ENCODE data around the gene LYZ. TPM values are rescaled to one million over a fixed set of nuclear protein-coding genes. Genes with fewer than 3 reads are reported as not detected.

Gene LYZ
- total and polyA plus RNA-seq, 2 donors (not counting 1 experiment from before 2014, with no cell fraction given), result 0.17 TPM; not detected in 1

DNA sequence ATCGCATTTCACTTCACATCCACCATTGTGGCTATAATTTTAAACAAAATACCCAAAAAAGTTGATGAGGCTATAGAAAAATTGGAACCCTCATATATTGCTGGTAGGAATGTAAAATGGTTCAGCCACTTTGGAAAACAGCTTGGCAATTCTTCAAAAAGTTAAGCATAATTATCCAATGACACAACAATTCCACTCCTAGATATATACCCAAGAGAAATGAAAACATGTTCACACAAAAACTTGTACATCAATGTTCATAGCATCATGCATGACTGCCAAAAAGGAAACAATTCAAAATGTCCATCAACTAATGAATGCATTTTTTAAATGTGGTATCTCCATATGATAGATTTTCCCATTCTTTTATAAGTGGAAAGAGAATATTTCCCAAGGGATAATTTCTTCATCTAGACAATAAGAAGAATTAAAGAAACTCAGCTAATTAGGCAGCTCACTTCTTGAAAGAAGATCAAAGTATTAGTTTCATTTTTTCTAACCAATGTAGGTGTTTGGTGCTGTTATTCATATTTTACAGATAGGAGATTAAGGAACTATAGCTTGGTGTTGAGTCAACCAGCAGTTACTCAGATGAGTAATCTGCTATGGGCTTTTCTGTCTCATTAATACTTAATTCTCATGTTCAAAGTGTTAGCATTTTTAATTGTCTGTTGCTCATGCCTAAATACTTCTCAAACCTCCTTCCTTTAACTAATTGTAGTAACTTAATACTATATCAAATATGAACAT, 44.2 kb downstream of the LYZ start:
- H3K4me2 ChIP-seq (ENCODE audit: extremely low read depth, insufficient read depth, low read length), result no peak overlapping the region
- H3K36me3 ChIP-seq (ENCODE audit: control insufficient read depth, insufficient read depth, low read length), result no peaks in the 10 kb centered on the region
- no peaks in the 10 kb centered on the region for H3K79me2 ChIP-seq (ENCODE audit: control insufficient read depth, insufficient read depth, low read length)
- H2AFZ ChIP-seq (ENCODE audit: low read length), result no peak overlapping the region
- H4K20me1 ChIP-seq (ENCODE audit: control insufficient read depth, extremely low read depth, insufficient read depth, low read length), result no peaks in the 10 kb centered on the region
- TF ChIP-seq, protein P1, sequence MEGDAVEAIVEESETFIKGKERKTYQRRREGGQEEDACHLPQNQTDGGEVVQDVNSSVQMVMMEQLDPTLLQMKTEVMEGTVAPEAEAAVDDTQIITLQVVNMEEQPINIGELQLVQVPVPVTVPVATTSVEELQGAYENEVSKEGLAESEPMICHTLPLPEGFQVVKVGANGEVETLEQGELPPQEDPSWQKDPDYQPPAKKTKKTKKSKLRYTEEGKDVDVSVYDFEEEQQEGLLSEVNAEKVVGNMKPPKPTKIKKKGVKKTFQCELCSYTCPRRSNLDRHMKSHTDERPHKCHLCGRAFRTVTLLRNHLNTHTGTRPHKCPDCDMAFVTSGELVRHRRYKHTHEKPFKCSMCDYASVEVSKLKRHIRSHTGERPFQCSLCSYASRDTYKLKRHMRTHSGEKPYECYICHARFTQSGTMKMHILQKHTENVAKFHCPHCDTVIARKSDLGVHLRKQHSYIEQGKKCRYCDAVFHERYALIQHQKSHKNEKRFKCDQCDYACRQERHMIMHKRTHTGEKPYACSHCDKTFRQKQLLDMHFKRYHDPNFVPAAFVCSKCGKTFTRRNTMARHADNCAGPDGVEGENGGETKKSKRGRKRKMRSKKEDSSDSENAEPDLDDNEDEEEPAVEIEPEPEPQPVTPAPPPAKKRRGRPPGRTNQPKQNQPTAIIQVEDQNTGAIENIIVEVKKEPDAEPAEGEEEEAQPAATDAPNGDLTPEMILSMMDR (conservative IDR thresholded peaks at IDR 0.05 in 1 of 2, IDR thresholded peaks at IDR 0.05 in 1 of 2; ENCODE audit: low read depth in 1 of 2, low read length in 2 of 2), result no peak
- no peak for TF ChIP-seq EZH2 (IDR thresholded peaks at IDR 0.05; ENCODE audit: low read length, missing control alignments)
- H3K4me1 ChIP-seq (ENCODE audit: control insufficient read depth, extremely low read depth, insufficient read depth, low read length), result peaks cover 6% of the 10 kb centered on the region
- H3K4me3 ChIP-seq (replicated peaks in 1 of 4; ENCODE audit: control extremely low read depth in 1 of 4, insufficient read depth in 1 of 4, low read depth in 3 of 4, low read length in 4 of 4), result no peak overlapping the region
- no peaks in the 10 kb centered on the region for H3K27me3 ChIP-seq (ENCODE audit: control insufficient read depth, insufficient read depth, low read length)
- no peak overlapping the region for H3K9ac ChIP-seq (ENCODE audit: insufficient read depth, low read length)
- no peak overlapping the region for H3K27ac ChIP-seq (ENCODE audit: insufficient read depth, low read length)
- H3K9me3 ChIP-seq (ENCODE audit: control insufficient read depth, insufficient read depth, low read depth, low read length), result no peaks in the 10 kb centered on the region
- peak in 1 of 2 donors; percentile 48 for DNase-seq (ENCODE audit: low read depth in 2 of 2)

DNA sequence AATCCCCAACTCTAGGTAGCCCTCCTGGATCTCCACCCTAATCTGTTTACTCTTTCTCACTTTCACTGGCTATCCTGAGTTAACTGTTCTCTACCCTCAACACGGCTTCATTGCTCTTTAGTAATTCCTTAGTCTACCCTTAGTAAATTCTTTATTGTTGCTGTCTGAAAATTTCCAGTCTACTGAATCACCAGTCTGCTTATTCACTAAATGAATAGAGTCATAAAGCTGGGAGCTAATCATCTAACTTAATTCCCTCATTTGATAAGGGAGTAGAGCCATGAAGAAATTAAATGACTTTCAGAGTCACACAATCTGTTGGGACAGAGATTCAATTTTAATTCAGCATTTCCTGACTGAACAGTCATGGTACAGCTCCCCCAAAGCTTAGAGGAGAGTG, 47.9 kb downstream of the LYZ start:
- H3K79me2 ChIP-seq (ENCODE audit: control insufficient read depth, insufficient read depth, low read length), result no peaks in the 10 kb centered on the region
- H3K9me3 ChIP-seq (ENCODE audit: control insufficient read depth, insufficient read depth, low read depth, low read length), result no peaks in the 10 kb centered on the region
- no peak overlapping the region for H2AFZ ChIP-seq (ENCODE audit: low read length)
- no peak overlapping the region for H3K4me2 ChIP-seq (ENCODE audit: extremely low read depth, insufficient read depth, low read length)
- H3K4me1 ChIP-seq (ENCODE audit: control insufficient read depth, extremely low read depth, insufficient read depth, low read length), result peaks cover 4% of the 10 kb centered on the region
- H3K4me3 ChIP-seq (replicated peaks in 1 of 4; ENCODE audit: control extremely low read depth in 1 of 4, insufficient read depth in 1 of 4, low read depth in 3 of 4, low read length in 4 of 4), result no peak overlapping the region
- no peak overlapping the region for H3K27ac ChIP-seq (ENCODE audit: insufficient read depth, low read length)
- no peaks in the 10 kb centered on the region for H4K20me1 ChIP-seq (ENCODE audit: control insufficient read depth, extremely low read depth, insufficient read depth, low read length)
- TF ChIP-seq, protein P1 (conservative IDR thresholded peaks at IDR 0.05 in 1 of 2, IDR thresholded peaks at IDR 0.05 in 1 of 2; ENCODE audit: low read depth in 1 of 2, low read length in 2 of 2), result no peak
- no peak for TF ChIP-seq EZH2 (IDR thresholded peaks at IDR 0.05; ENCODE audit: low read length, missing control alignments)
- no peaks in the 10 kb centered on the region for H3K36me3 ChIP-seq (ENCODE audit: control insufficient read depth, insufficient read depth, low read length)
- H3K27me3 ChIP-seq (ENCODE audit: control insufficient read depth, insufficient read depth, low read length), result no peaks in the 10 kb centered on the region
- DNase-seq (ENCODE audit: low read depth in 2 of 2), result peak in 1 of 2 donors; percentile 77
- no peak overlapping the region for H3K9ac ChIP-seq (ENCODE audit: insufficient read depth, low read length)

DNA sequence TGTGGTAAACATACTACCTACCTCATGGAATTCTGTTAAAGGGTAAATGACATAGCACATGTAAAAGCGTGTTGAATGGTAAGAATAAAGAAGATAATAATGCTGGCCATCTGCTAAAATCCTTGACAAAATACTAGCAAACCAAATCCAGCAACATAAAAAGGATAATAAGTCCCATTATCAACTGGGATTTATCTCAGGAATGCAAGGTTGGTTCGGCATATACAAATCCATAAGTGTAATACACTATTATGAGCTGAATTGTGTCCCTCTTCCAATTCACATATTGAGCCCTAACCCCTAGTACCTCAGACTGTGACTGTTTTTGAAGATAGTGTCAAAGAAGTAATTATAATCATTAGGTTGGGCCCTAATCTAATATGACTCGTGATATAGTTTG, 48.8 kb downstream of the LYZ start:
- Histone ChIP-seq H3K27ac (ENCODE audit: insufficient read depth, low read length) (no peak overlapping the region), H3K36me3 (ENCODE audit: control insufficient read depth, insufficient read depth, low read length) (no peaks in the 10 kb centered on the region), H2AFZ (ENCODE audit: low read length) (no peak overlapping the region), H3K4me3 (replicated peaks in 1 of 4; ENCODE audit: control extremely low read depth in 1 of 4, insufficient read depth in 1 of 4, low read depth in 3 of 4, low read length in 4 of 4) (no peak overlapping the region), H3K9me3 (ENCODE audit: control insufficient read depth, insufficient read depth, low read depth, low read length) (no peaks in the 10 kb centered on the region), H4K20me1 (ENCODE audit: control insufficient read depth, extremely low read depth, insufficient read depth, low read length) (no peaks in the 10 kb centered on the region), H3K9ac (ENCODE audit: insufficient read depth, low read length) (no peak overlapping the region), H3K4me2 (ENCODE audit: extremely low read depth, insufficient read depth, low read length) (no peak overlapping the region), H3K4me1 (ENCODE audit: control insufficient read depth, extremely low read depth, insufficient read depth, low read length) (peaks cover 3% of the 10 kb centered on the region), H3K79me2 (ENCODE audit: control insufficient read depth, insufficient read depth, low read length) (no peaks in the 10 kb centered on the region), H3K27me3 (ENCODE audit: control insufficient read depth, insufficient read depth, low read length) (no peaks in the 10 kb centered on the region)
- DNase-seq (ENCODE audit: low read depth in 2 of 2), result no peak
- no peak for TF ChIP-seq EZH2 (IDR thresholded peaks at IDR 0.05; ENCODE audit: low read length, missing control alignments)
- TF ChIP-seq, protein P1 (conservative IDR thresholded peaks at IDR 0.05 in 1 of 2, IDR thresholded peaks at IDR 0.05 in 1 of 2; ENCODE audit: low read depth in 1 of 2, low read length in 2 of 2), result no peak
